HAP-1 (cell line): Measurements from ENCODE around the gene IKZF1.
A peak's percentile ranks its signal among the peaks of the same experiment; 100 is the strongest.
"Not testable (repeated sequence)": the region's sequence is repeated elsewhere in the genome, so short reads cannot be mapped to it uniquely, and the experiment has no call there.

Experiments
- DNase-seq, 2 experiments: peaks; one replicate each; pipeline ENCODE4 v3.0.0-alpha.2; 2016 to 2020; ENCODE audit warnings: low spot score in 2 of 2
- H3K27me3 ChIP-seq: fragments of 250-450 bp; sonication (Bioruptor Pico); 2 replicates; pipeline ENCODE4 v1.5.1; 2020; ENCODE audit warnings: low read depth, mild to moderate bottlenecking, moderate library complexity
- H3K36me3 ChIP-seq: fragments of 250-450 bp; sonication (Bioruptor Pico); replicated peaks from 2 replicates; pipeline ENCODE4 v1.5.1; 2020; ENCODE audit warnings: mild to moderate bottlenecking
- H3K4me1 ChIP-seq: fragments of 250-450 bp; sonication (Bioruptor Pico); 2 replicates; pipeline ENCODE4 v1.5.1; 2020; ENCODE audit warnings: mild to moderate bottlenecking
- H3K4me3 ChIP-seq: fragments of 250-450 bp; sonication (Bioruptor Pico); 2 replicates; pipeline ENCODE4 v1.5.1; 2020; ENCODE audit warnings: mild to moderate bottlenecking, moderate library complexity
- H3K9me3 ChIP-seq: fragments of 250-450 bp; sonication (Bioruptor Pico); 2 replicates; pipeline ENCODE4 v1.5.1; 2020; ENCODE audit warnings: mild to moderate bottlenecking, moderate library complexity
- in situ Hi-C: fragments of 300-500 bp; cut with MboI; formaldehyde crosslinking; loops from 3 replicates; pipeline ENCODE4 v1.14.3; 2020; ENCODE audit warnings: low sequenced_read_pairs, inconsistent platforms, mixed read lengths

The IKZF1 gene

GRCh38 chr7:50327443-50327842 lies 22.9 kb downstream of the IKZF1 start:
- Histone ChIP-seq H3K27me3 (0 out of 2 replicates have a peak, but pooled peaks cover 4% of the 10 kb centered on the region), H3K4me1 (no peaks in the 10 kb centered on the region; the same call in 1 of the 2 replicates), H3K4me3 (no peak overlapping the region), H3K9me3 (no peaks in the 10 kb centered on the region), H3K36me3 (no peaks in the 10 kb centered on the region)
- no peak for DNase-seq
- in situ Hi-C loops, result no loop called here

GRCh38 chr7:50329775-50330174 lies 25.3 kb downstream of the IKZF1 start:
- H3K36me3 ChIP-seq, result no peaks in the 10 kb centered on the region
- H3K4me3 ChIP-seq, result no peak overlapping the region
- H3K9me3 ChIP-seq, result no peaks in the 10 kb centered on the region
- H3K27me3 ChIP-seq, result no peaks in the 10 kb centered on the region
- peaks cover 3% of the 10 kb centered on the region; the same call in 1 of the 2 replicates for H3K4me1 ChIP-seq
- in situ Hi-C loops, result no loop called here
- no peak for DNase-seq

GRCh38 chr7:50330254-50330653 lies 25.7 kb downstream of the IKZF1 start:
- no peaks in the 10 kb centered on the region for H3K27me3 ChIP-seq
- H3K36me3 ChIP-seq, result no peaks in the 10 kb centered on the region
- no peak overlapping the region for H3K4me3 ChIP-seq
- DNase-seq, result no peak
- no peaks in the 10 kb centered on the region for H3K9me3 ChIP-seq
- peaks cover 3% of the 10 kb centered on the region; the same call in 1 of the 2 replicates for H3K4me1 ChIP-seq
- in situ Hi-C loops, result no loop called here

- DNase-seq, result no peak
- Histone ChIP-seq H3K36me3 (no peaks in the 10 kb centered on the region), H3K4me1 (peaks cover 3% of the 10 kb centered on the region; the same call in 1 of the 2 replicates), H3K27me3 (no peaks in the 10 kb centered on the region), H3K4me3 (no peak overlapping the region), H3K9me3 (no peaks in the 10 kb centered on the region)
- in situ Hi-C loops, result no loop called here
Measured at GRCh38 chr7:50330696-50331095, 26.2 kb downstream of the IKZF1 start.

- no peak overlapping the region for H3K4me3 ChIP-seq
- H3K4me1 ChIP-seq, result peaks cover 3% of the 10 kb centered on the region; the same call in 1 of the 2 replicates
- no peak for DNase-seq
- no peaks in the 10 kb centered on the region for H3K9me3 ChIP-seq
- in situ Hi-C loops, result no loop called here
- no peaks in the 10 kb centered on the region for H3K36me3 ChIP-seq
- no peaks in the 10 kb centered on the region for H3K27me3 ChIP-seq
Measured at GRCh38 chr7:50331564-50332208, 27.2 kb downstream of the IKZF1 start.

GRCh38 chr7:50332241-50333165 lies 28.0 kb downstream of the IKZF1 start:
- in situ Hi-C loops, result no loop called here
- DNase-seq, result no peak
- Histone ChIP-seq H3K4me1 (peaks cover 3% of the 10 kb centered on the region; the same call in 1 of the 2 replicates), H3K9me3 (no peaks in the 10 kb centered on the region), H3K27me3 (no peaks in the 10 kb centered on the region), H3K36me3 (no peaks in the 10 kb centered on the region), H3K4me3 (no peak overlapping the region)

GRCh38 chr7:50333221-50333651 lies 28.7 kb downstream of the IKZF1 start:
- Histone ChIP-seq H3K27me3 (no peaks in the 10 kb centered on the region), H3K4me3 (no peak overlapping the region), H3K36me3 (no peaks in the 10 kb centered on the region), H3K9me3 (no peaks in the 10 kb centered on the region), H3K4me1 (peaks cover 3% of the 10 kb centered on the region; the same call in 1 of the 2 replicates)
- peak; percentile 10 to 32 for DNase-seq
- in situ Hi-C loops, result no loop called here

- Histone ChIP-seq H3K36me3 (no peaks in the 10 kb centered on the region), H3K4me1 (peaks cover 3% of the 10 kb centered on the region; the same call in 1 of the 2 replicates), H3K27me3 (no peaks in the 10 kb centered on the region), H3K9me3 (no peaks in the 10 kb centered on the region), H3K4me3 (no peak overlapping the region)
- in situ Hi-C loops, result no loop called here
- DNase-seq, result no peak
Measured at GRCh38 chr7:50334341-50334994, 30.0 kb downstream of the IKZF1 start.

GRCh38 chr7:50335230-50335794 lies 30.8 kb downstream of the IKZF1 start:
- Histone ChIP-seq H3K36me3 (no peaks in the 10 kb centered on the region), H3K9me3 (no peaks in the 10 kb centered on the region), H3K27me3 (no peaks in the 10 kb centered on the region), H3K4me1 (peaks cover 3% of the 10 kb centered on the region; the same call in 1 of the 2 replicates), H3K4me3 (no peak overlapping the region)
- in situ Hi-C loops, result no loop called here
- no peak for DNase-seq

GRCh38 chr7:50335795-50336754 lies 31.6 kb downstream of the IKZF1 start:
- no peaks in the 10 kb centered on the region for H3K36me3 ChIP-seq

GRCh38 chr7:50336894-50337703 lies 32.6 kb downstream of the IKZF1 start:
- DNase-seq, result no peak
- H3K36me3 ChIP-seq, result no peaks in the 10 kb centered on the region
- in situ Hi-C loops, result no loop called here
- peaks cover 3% of the 10 kb centered on the region; the same call in 1 of the 2 replicates for H3K4me1 ChIP-seq
- no peaks in the 10 kb centered on the region for H3K9me3 ChIP-seq
- H3K4me3 ChIP-seq, result no peak overlapping the region
- no peaks in the 10 kb centered on the region for H3K27me3 ChIP-seq

More at GRCh38 chr7:50335795-50336754, 31.6 kb downstream of the IKZF1 start:
- H3K4me3 ChIP-seq, result no peak overlapping the region
- no peaks in the 10 kb centered on the region for H3K27me3 ChIP-seq
- in situ Hi-C loops, result no loop called here
- H3K9me3 ChIP-seq, result no peaks in the 10 kb centered on the region
- DNase-seq, result no peak
- H3K4me1 ChIP-seq, result peaks cover 3% of the 10 kb centered on the region; the same call in 1 of the 2 replicates

GRCh38 chr7:50339472-50339871 lies 35.0 kb downstream of the IKZF1 start:
- H3K4me1 ChIP-seq, H3K36me3 ChIP-seq: not testable (repeated sequence)

More at GRCh38 chr7:50339472-50339871, 35.0 kb downstream of the IKZF1 start:
- DNase-seq, H3K27me3 ChIP-seq, in situ Hi-C loops, H3K9me3 ChIP-seq, H3K4me3 ChIP-seq: not testable (repeated sequence)
